Gastrocnemius medialis (tissue), 4 donors: Measurements from ENCODE around the gene ZNF528.

Experiments used
- CTCF ChIP-seq, 5 experiments: fragments of 450-650 bp in 3 of 5; fragments of 200-600 bp in 2 of 5; sonication (generic) in 2 of 5; IDR thresholded peaks in 4 of 5; conservative IDR thresholded peaks in 1 of 5; 1 replicate in 4 of 5; 2 replicates in 1 of 5; pipeline ENCODE4 v1.5.1; 2016 to 2019; ENCODE audit warnings: antibody characterized with exemption in 5 of 5, mild to moderate bottlenecking in 3 of 5, moderate library complexity in 3 of 5
- POLR2A ChIP-seq, 2 donors: fragments of 450-650 bp; IDR thresholded peaks; one replicate each; pipeline ENCODE4 v1.6.1; 2017; ENCODE audit warnings: antibody characterized with exemption in 2 of 2, mild to moderate bottlenecking in 2 of 2, moderate library complexity in 2 of 2

DNA sequence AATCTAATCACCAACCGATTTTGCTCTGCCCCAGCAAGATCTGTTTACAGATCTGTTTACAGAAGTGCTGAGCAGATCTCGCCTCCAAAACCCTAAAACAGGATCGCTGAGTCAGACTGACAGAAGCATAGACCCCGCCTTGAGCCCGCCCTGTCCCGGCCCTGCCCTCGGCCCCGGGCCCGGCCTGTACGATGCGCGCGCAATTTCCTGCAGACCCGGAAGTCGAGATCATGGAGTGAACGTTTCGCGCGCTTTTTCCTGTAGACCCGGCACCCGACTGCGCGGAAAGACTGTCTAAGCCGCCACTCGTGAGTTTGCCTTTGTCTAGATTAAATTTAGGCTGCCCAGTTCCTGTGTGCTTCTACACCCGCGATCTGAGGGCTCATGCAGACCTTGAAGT lies 31.3 kb downstream of the ZNF528 start, which contains the start of gene ZNF534:
- no peak for TF ChIP-seq POLR2A (IDR thresholded peaks at IDR 0.05)
- TF ChIP-seq CTCF (IDR thresholded peaks at IDR 0.05 in 4 of 5, conservative IDR thresholded peaks at IDR 0.05 in 1 of 5): no peak
